ENCODE measurements around the gene COL5A1.

COL5A1 gene

DNA sequence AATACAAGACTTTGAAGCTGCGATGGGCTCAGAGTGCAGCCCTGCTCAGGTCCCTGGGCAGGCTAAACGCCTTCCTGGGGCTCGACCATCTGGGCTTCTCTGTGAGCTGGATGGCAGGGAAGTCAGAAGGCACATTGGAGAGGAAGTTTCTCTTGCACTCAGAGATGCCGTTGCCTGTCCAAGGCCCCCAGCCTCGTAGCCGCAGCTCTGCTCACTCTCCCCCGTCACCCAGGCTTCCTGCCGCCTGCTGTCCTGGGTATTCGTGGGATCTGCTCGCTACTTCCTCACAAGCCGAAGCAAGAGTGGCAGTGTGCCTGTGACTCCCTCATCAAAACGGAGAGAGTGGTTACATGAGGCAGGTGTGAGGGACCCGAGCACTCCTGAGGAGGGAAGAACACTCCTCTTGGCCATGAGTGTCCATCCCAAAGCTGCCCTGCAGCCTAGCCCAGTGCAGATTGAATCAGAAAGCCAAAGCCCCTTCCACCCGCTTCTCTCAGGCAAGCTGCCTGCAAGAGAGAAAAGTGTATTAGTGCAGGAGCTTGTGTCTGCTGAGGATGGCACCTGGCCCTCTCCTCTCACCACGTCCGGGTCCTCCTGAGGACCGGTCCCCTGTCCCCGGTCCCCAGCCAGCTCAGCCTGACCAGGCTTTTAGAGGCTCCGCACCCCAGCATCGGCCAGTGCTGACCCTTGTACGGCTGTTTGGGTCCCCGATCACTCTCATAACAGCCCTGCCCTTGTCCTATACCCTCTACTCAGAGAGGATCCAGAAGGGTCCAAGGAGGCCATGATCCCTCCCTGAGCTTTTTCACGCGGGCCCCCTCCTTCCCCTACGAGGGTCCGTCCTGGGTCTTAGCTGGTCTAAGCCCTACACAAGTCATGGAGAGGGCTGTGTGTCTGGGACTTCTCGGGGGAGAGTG, 246.3 kb downstream of the COL5A1 start:
- TF ChIP-seq POLR2AphosphoS5 (IDR thresholded peaks at IDR 0.05; ENCODE audit: borderline replicate concordance, low read depth, low read length) (no peak), EZH2 (IDR thresholded peaks at IDR 0.05) (no peak), FOXP2 (optimal IDR thresholded peaks at IDR 0.05; ENCODE audit: control extremely low read depth, extremely low read length, insufficient read depth) (no peak)
- H3K9ac ChIP-seq (ENCODE audit: insufficient read length): no peak overlapping the region

DNA sequence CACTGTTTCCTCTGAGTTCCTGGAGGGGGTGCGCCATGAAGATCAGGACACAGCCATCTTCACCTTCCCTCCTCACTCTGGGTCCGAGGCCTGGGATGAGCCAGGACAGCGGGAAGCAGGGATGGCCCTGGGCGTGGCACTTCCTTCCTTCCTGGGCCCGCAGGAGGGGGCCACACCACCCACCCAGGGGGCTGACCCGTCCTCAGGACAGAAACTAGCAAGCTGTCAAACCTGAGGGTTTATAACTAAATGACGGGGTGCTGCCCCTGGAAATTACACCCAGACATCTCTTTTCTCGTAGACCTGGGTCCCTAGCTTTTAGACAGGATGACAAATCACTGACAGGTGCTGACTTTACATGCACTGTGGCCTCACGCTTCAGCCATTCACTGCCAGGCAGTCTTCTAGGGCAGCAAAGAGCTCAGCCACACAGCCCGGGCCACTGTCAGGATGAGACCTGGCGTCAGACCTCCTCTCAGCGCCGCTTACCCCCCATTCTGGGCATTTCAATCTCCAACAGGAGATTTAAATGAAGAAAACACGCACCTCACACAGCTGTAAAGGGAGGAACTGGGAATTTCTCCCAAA, 247.1 kb downstream of the COL5A1 start:
- H3K9ac ChIP-seq (ENCODE audit: insufficient read length): no peak overlapping the region
- TF ChIP-seq FOXP2 (optimal IDR thresholded peaks at IDR 0.05; ENCODE audit: control extremely low read depth, extremely low read length, insufficient read depth) (no peak), POLR2AphosphoS5 (IDR thresholded peaks at IDR 0.05; ENCODE audit: borderline replicate concordance, low read depth, low read length) (no peak), EZH2 (IDR thresholded peaks at IDR 0.05) (no peak)
- H3K36me3 ChIP-seq (ENCODE audit: insufficient read depth, low read length): no peaks in the 10 kb centered on the region
- H3K9me3 ChIP-seq (ENCODE audit: low read depth, low read length): no peaks in the 10 kb centered on the region
- DNase-seq (ENCODE audit: low read depth, low spot score): no peak
- H3K27ac ChIP-seq: no peak overlapping the region
- no peak overlapping the region for H3K4me3 ChIP-seq

More for the DNA sequence above, 246.3 kb downstream of the COL5A1 start:
- H3K4me3 ChIP-seq: no peak overlapping the region
- DNase-seq (ENCODE audit: low read depth, low spot score): no peak
- H3K36me3 ChIP-seq (ENCODE audit: insufficient read depth, low read length): no peaks in the 10 kb centered on the region
- H3K27ac ChIP-seq: no peak overlapping the region
- H3K9me3 ChIP-seq (ENCODE audit: low read depth, low read length): no peaks in the 10 kb centered on the region

DNA sequence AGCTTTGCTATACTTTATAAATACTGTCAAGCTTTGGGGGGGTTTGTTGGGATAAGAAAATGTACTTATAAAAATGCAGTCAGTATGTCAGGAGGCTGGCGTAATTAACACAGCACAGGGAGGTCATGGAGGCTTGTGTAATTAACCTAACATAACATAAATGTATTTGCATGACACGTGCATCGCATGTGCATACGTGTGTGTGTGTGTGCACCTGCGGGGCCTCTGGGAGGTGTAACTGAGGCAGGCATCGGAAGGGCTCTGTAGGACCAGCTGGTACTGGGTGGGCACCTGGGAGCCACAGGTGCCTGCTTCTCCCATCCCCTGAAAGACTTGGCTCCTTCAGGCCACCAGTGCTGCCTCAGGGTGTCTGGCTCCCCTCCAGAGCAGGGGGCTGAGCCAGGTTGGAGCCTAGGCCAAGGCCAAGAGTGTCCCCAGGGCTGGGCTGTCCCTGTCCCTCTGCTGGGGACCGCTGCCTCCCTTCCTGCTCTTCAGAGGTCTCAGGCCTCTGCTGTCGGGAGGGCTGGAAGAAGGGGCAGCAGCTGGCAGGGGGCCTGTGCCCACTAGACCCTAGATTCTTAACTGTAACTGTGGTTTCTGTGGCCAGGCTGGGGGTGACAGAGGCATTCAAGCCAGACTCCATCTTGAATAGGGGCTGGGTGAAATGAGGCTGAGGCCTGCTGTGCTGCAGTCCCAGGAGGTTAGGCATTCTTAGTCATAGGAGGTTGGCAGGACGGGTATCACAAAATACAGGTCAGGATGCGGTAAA, 248.0 kb downstream of the COL5A1 start:
- Histone ChIP-seq H3K36me3 (ENCODE audit: insufficient read depth, low read length) (no peaks in the 10 kb centered on the region), H3K4me3 (no peak overlapping the region), H3K9ac (ENCODE audit: insufficient read length) (no peak overlapping the region), H3K27ac (no peak overlapping the region), H3K9me3 (ENCODE audit: low read depth, low read length) (no peaks in the 10 kb centered on the region; the same call in 1 of the 2 replicates)
- DNase-seq (ENCODE audit: low read depth, low spot score): no peak
- no peak for TF ChIP-seq POLR2AphosphoS5 (IDR thresholded peaks at IDR 0.05; ENCODE audit: borderline replicate concordance, low read depth, low read length)
- TF ChIP-seq FOXP2 (optimal IDR thresholded peaks at IDR 0.05; ENCODE audit: control extremely low read depth, extremely low read length, insufficient read depth): no peak

GRCh38 chr9:134890155-134890495, 248.5 kb downstream of the COL5A1 start:
- no peak overlapping the region for H3K27ac ChIP-seq
- DNase-seq (ENCODE audit: low read depth, low spot score): no peak
- no peak overlapping the region for H3K4me3 ChIP-seq
- H3K9ac ChIP-seq (ENCODE audit: insufficient read length): no peak overlapping the region
- no peak for TF ChIP-seq FOXP2 (optimal IDR thresholded peaks at IDR 0.05; ENCODE audit: control extremely low read depth, extremely low read length, insufficient read depth)
- no peak for TF ChIP-seq POLR2AphosphoS5 (IDR thresholded peaks at IDR 0.05; ENCODE audit: borderline replicate concordance, low read depth, low read length)
- no peak for TF ChIP-seq EZH2 (IDR thresholded peaks at IDR 0.05)
- no peaks in the 10 kb centered on the region; the same call in 1 of the 2 replicates for H3K9me3 ChIP-seq (ENCODE audit: low read depth, low read length)
- H3K36me3 ChIP-seq (ENCODE audit: insufficient read depth, low read length): no peaks in the 10 kb centered on the region

GRCh38 chr9:134891053-134891452, 249.4 kb downstream of the COL5A1 start:
- Histone ChIP-seq H3K4me3 (no peak overlapping the region), H3K36me3 (ENCODE audit: insufficient read depth, low read length) (no peaks in the 10 kb centered on the region), H3K9ac (ENCODE audit: insufficient read length) (no peak overlapping the region), H3K9me3 (ENCODE audit: low read depth, low read length) (no peaks in the 10 kb centered on the region; the same call in 1 of the 2 replicates), H3K27ac (no peak overlapping the region)
- no peak for DNase-seq (ENCODE audit: low read depth, low spot score)
- TF ChIP-seq EZH2 (IDR thresholded peaks at IDR 0.05) (no peak), POLR2AphosphoS5 (IDR thresholded peaks at IDR 0.05; ENCODE audit: borderline replicate concordance, low read depth, low read length) (no peak), FOXP2 (optimal IDR thresholded peaks at IDR 0.05; ENCODE audit: control extremely low read depth, extremely low read length, insufficient read depth) (no peak)

GRCh38 chr9:134891713-134892112, 250.1 kb downstream of the COL5A1 start:
- Histone ChIP-seq H3K9ac (ENCODE audit: insufficient read length) (no peak overlapping the region), H3K27ac (no peak overlapping the region)
- no peak for TF ChIP-seq POLR2AphosphoS5 (IDR thresholded peaks at IDR 0.05; ENCODE audit: borderline replicate concordance, low read depth, low read length)
- no peak for TF ChIP-seq EZH2 (IDR thresholded peaks at IDR 0.05)
- no peak for TF ChIP-seq FOXP2 (optimal IDR thresholded peaks at IDR 0.05; ENCODE audit: control extremely low read depth, extremely low read length, insufficient read depth)

DNA sequence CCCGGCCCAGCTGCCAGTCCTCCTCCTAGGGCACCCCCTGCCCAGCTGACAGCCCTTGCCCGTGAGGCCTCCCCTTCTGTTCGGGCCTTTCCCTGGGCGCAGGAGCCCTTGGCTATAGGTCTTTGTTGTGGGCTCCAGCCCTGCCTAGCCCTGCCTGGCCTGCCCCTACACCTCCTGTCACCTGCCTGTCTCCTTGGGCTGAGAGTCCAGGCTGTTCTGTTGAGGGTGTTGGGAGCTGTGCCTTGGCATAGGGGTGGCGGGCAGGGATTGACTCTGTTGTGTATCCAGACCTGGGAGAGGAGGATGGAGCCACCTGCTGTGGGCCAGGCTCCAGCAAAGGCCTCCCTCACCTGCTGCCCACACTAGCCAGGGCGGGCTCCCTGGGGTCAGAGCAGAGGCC, 250.6 kb downstream of the COL5A1 start:
- TF ChIP-seq EZH2 (IDR thresholded peaks at IDR 0.05): no peak
- H3K27ac ChIP-seq: no peak overlapping the region

More at GRCh38 chr9:134891713-134892112, 250.1 kb downstream of the COL5A1 start:
- Histone ChIP-seq H3K9me3 (ENCODE audit: low read depth, low read length) (no peaks in the 10 kb centered on the region; the same call in 1 of the 2 replicates), H3K36me3 (ENCODE audit: insufficient read depth, low read length) (no peaks in the 10 kb centered on the region), H3K4me3 (no peak overlapping the region)
- no peak for DNase-seq (ENCODE audit: low read depth, low spot score)

GRCh38 chr9:134892820-134893420, 251.3 kb downstream of the COL5A1 start:
- no peak overlapping the region for H3K4me3 ChIP-seq
- no peaks in the 10 kb centered on the region for H3K36me3 ChIP-seq (ENCODE audit: insufficient read depth, low read length)
- no peaks in the 10 kb centered on the region; the same call in 1 of the 2 replicates for H3K9me3 ChIP-seq (ENCODE audit: low read depth, low read length)
- no peak for TF ChIP-seq EZH2 (IDR thresholded peaks at IDR 0.05)
- TF ChIP-seq POLR2AphosphoS5 (IDR thresholded peaks at IDR 0.05; ENCODE audit: borderline replicate concordance, low read depth, low read length): no peak
- no peak for TF ChIP-seq FOXP2 (optimal IDR thresholded peaks at IDR 0.05; ENCODE audit: control extremely low read depth, extremely low read length, insufficient read depth)
- H3K27ac ChIP-seq: no peak overlapping the region
- H3K9ac ChIP-seq (ENCODE audit: insufficient read length): no peak overlapping the region
- no peak for DNase-seq (ENCODE audit: low read depth, low spot score)

More for the DNA sequence above, 250.6 kb downstream of the COL5A1 start:
- Histone ChIP-seq H3K4me3 (no peak overlapping the region), H3K36me3 (ENCODE audit: insufficient read depth, low read length) (no peaks in the 10 kb centered on the region), H3K9ac (ENCODE audit: insufficient read length) (no peak overlapping the region), H3K9me3 (ENCODE audit: low read depth, low read length) (no peaks in the 10 kb centered on the region; the same call in 1 of the 2 replicates)
- no peak for DNase-seq (ENCODE audit: low read depth, low spot score)

All from SK-N-MC (cell line).